H1 (cell line): ENCODE data around the gene ZBTB16.

Experiments
- CTCF ChIP-seq, 3 experiments: IDR thresholded peaks; 1 replicate in 2 of 3; 2 replicates in 1 of 3; pipeline versions ENCODE4 v1.5.1 to v1.6.1; 2011; ENCODE audit warnings: low read length in 3 of 3, mild to moderate bottlenecking in 3 of 3, inconsistent platforms in 2 of 3, low read depth in 1 of 3, moderate library complexity in 1 of 3; ENCODE audit not compliant: insufficient read depth in 1 of 3; ENCODE audit errors: control extremely low read depth in 1 of 3
- EZH2 ChIP-seq: fragments of 200-600 bp; sonication (generic); IDR thresholded peaks from 2 replicates; pipeline ENCODE4 v1.7.1; 2012; ENCODE audit warnings: low read depth, mild to moderate bottlenecking, moderate library complexity, low read length, inconsistent platforms; ENCODE audit not compliant: severe bottlenecking
- POLR2A ChIP-seq, 2 experiments: IDR thresholded peaks; 1 replicate in 1 of 2; 2 replicates in 1 of 2; pipeline ENCODE4 v1.6.1; 2011; ENCODE audit warnings: low read depth in 2 of 2, low read length in 2 of 2, mild to moderate bottlenecking in 2 of 2; ENCODE audit errors: control extremely low read depth in 1 of 2

- no peak for TF ChIP-seq POLR2A (IDR thresholded peaks at IDR 0.05; ENCODE audit: control extremely low read depth in 1 of 2, low read depth in 2 of 2, low read length in 2 of 2)
- TF ChIP-seq CTCF (IDR thresholded peaks at IDR 0.05; ENCODE audit: control extremely low read depth in 1 of 3, insufficient read depth in 1 of 3, low read depth in 1 of 3, low read length in 3 of 3) = no peak
- TF ChIP-seq EZH2 = no peak
These were observed 210.0 kb downstream of the ZBTB16 start for GRCh38 chr11:114269498-114269897.
